Dendritic cell treated with granulocyte-macrophage colony-stimulating factor and Interleukin-4, amounts not matched to agents 40 ng/mL and 50 ng/mL, for 4 days (primary cell): ENCODE data around the gene C15orf62.
A peak's percentile ranks its signal among the peaks of the same experiment; 100 is the strongest.

Source experiments
- H3K27ac Mint-ChIP-seq: one replicate; pipeline ENCODE4 v1.8.0; 2022; ENCODE audit warnings: mild to moderate bottlenecking, mixed read lengths
- H3K27me3 Mint-ChIP-seq: one replicate; pipeline ENCODE4 v1.8.0; 2022; ENCODE audit warnings: mild to moderate bottlenecking, mixed read lengths
- H3K36me3 Mint-ChIP-seq: one replicate; pipeline ENCODE4 v1.8.0; 2022; ENCODE audit warnings: low read depth, mixed read lengths
- H3K4me1 Mint-ChIP-seq: one replicate; pipeline ENCODE4 v1.8.0; 2022; ENCODE audit warnings: low read depth, mixed read lengths
- H3K4me3 Mint-ChIP-seq: one replicate; pipeline ENCODE4 v1.8.0; 2022; ENCODE audit warnings: mild to moderate bottlenecking, moderate library complexity, mixed read lengths
- H3K9me3 Mint-ChIP-seq: one replicate; pipeline ENCODE4 v1.8.0; 2022; ENCODE audit warnings: mixed read lengths
- intact Hi-C: fragments of 100-400 bp; cut with micrococcal nuclease; formaldehyde crosslinking; loops from one replicate; pipeline ENCODE4 v1.15.0; 2022

Gene C15orf62

DNA sequence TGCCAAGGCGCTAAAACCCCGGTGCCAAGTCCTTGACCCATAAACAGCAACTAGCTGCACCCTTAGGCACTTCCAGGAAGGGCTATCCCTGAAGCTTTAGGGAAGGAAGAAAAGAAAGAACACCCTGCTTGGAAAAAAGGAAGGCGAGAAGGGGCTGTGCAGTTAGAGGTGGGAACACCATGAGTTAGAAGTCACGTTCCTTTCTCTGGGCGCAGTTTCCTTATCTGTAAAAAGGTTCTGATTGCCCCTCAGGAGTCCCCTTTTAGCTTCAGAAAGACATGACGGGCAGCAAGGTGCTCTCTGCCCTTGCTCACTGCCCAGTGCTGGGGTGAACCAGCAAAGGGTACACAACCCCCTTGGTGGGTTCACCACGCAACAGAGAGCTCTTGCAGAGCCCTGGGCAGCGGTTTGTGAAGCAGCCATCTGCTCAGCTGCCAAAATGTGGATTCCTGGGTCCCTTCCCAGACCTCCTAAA is 5.1 kb upstream of the C15orf62 start:
- H3K4me3 Mint-ChIP-seq, result peak overlapping the region; percentile 77
- peak overlapping the region; percentile 80 for H3K27ac Mint-ChIP-seq
- H3K9me3 Mint-ChIP-seq, result no peaks in the 10 kb centered on the region
- peaks cover 31% of the 10 kb centered on the region for H3K36me3 Mint-ChIP-seq
- H3K27me3 Mint-ChIP-seq, result peaks cover 2% of the 10 kb centered on the region
- H3K4me1 Mint-ChIP-seq, result peaks cover 48% of the 10 kb centered on the region
- intact Hi-C loops, result loop anchor here (5.0 to 10.0 kb wide), 2 partner anchors 43 to 200 kb away; partner anchors contain the start of genes CCDC32, DNAJC17, RPUSD2 and ZFYVE19

DNA sequence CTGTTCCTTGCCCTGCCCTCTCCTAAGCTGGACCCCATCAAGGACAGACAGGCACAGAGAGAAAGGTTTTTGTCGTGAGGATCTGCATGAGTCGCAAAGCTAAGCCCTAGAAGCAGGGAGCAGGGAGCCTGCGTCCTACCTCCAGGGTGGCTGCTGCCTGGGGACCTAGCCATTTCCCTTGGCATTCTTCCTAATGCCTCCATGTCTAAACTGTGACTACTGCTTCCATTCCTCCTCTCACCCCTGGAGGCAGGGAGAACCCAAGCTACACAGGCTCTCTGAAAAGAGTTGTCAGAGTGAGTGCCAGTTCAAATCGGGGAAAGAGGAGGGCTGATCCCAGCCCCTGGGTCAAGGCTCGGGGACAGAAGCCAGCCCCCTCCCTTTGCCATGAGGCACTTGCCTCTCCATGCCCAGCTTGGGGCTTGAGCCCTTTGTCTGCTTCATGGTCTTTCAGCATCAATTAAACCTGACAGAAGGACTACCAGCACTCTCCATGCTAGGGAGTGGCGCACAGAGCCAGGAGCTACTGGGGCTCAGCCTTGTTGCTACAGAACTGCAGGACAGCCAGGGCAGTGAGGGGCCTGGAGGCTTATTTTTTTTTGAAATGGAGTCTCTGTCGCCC is 3.5 kb upstream of the C15orf62 start:
- H3K27me3 Mint-ChIP-seq, result peaks cover 3% of the 10 kb centered on the region
- peaks cover 63% of the 10 kb centered on the region for H3K4me1 Mint-ChIP-seq
- no peak overlapping the region for H3K4me3 Mint-ChIP-seq
- intact Hi-C loops, result loop anchor here (5.0 to 10.0 kb wide), 2 partner anchors 41 to 202 kb away; partner anchors contain the start of genes CCDC32, DNAJC17, RPUSD2 and ZFYVE19
- no peak overlapping the region for H3K27ac Mint-ChIP-seq
- no peaks in the 10 kb centered on the region for H3K9me3 Mint-ChIP-seq
- H3K36me3 Mint-ChIP-seq, result peaks cover 48% of the 10 kb centered on the region

DNA sequence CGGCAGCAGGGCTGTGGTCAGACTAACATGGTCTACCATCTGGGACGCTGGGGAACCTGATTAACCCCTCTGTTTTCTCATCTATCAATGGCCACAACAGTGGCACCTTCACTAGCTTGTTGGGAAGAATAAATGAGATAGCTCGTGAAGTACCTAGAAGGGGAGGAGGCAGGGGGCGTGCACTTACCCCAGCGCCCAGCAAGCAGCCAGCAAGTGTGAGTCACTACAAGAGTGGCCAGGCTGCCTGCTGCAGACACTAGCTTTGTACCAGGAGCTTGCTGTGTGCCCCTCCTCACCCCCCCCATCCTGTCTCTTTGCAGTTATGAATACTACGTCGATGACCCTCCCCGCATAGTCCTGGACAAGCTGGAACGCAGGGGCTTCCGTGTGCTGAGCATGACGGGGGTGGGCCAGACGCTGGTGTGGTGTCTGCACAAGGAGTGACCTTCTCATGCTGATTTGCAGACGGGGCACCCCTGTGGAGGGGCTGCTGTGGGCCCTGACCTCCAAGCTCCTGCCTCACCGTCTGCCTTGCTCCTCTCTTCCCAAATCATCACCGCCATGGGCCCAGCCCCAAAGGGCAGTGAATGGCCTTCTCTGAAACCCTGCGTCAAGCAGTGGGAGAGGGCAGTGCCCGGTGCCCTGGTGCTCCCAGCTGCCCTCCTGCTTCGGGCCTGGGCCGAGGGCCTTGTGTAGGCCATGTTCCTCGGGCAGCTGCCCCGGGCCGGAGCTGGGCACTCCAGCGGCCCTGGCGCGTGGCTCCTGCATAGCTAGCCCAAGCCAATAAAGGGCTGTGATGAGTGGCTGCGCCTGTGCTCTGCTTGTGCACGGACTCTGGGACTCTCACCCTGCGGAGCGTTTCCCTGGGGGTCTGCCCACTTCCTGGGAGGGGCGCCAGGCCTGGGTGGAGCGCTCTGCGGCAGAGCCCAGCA is 2.6 kb upstream of the C15orf62 start:
- Mint-ChIP-seq H3K4me3 (no peak overlapping the region), H3K36me3 (peaks cover 56% of the 10 kb centered on the region), H3K27me3 (peaks cover 3% of the 10 kb centered on the region), H3K9me3 (no peaks in the 10 kb centered on the region), H3K4me1 (peaks cover 63% of the 10 kb centered on the region), H3K27ac (no peak overlapping the region)
- intact Hi-C loops, result loop anchor here (5.0 to 10.0 kb wide), 2 partner anchors 40 to 202 kb away; partner anchors contain the start of genes CCDC32, DNAJC17, RPUSD2 and ZFYVE19

DNA sequence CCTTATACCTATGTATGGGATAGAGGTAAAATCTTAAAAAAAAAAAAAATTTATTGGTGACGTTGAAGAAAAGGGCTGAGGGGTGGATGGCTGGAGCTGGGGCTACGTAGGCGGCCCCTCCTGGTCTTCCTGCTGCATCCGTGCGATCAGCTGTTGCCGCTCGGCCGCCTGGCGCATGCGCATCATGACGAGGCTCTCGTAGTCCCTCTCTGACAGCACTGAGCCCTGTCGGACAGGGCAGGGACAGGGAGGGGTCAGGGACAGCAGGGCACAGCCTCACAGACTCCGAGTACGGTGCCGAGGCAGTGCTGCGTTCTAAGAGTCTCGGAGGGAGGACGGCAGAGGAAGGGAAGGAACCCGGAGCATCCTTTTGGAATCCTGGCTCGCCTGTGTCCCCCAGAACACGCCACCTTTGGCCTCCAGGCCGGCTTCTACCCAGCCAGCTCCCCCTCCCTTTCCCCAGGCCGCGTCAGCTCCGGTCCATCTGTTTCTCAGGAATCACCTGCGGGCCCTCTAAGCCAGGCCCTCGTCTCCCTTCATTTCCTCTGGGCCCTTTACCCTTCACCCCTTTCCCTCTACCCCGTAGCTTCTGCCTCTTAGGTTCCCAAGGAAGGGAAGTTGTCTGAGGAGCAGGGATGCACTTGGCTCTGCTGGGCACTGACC is 1.8 kb upstream of the C15orf62 start:
- Mint-ChIP-seq H3K27ac (no peak overlapping the region), H3K27me3 (peaks cover 3% of the 10 kb centered on the region), H3K4me1 (peaks cover 62% of the 10 kb centered on the region), H3K9me3 (no peaks in the 10 kb centered on the region), H3K4me3 (no peak overlapping the region), H3K36me3 (peaks cover 64% of the 10 kb centered on the region)
- intact Hi-C loops, result loop anchor here (5.0 to 10.0 kb wide), 2 partner anchors 39 to 203 kb away; partner anchors contain the start of genes CCDC32, DNAJC17, RPUSD2 and ZFYVE19

DNA sequence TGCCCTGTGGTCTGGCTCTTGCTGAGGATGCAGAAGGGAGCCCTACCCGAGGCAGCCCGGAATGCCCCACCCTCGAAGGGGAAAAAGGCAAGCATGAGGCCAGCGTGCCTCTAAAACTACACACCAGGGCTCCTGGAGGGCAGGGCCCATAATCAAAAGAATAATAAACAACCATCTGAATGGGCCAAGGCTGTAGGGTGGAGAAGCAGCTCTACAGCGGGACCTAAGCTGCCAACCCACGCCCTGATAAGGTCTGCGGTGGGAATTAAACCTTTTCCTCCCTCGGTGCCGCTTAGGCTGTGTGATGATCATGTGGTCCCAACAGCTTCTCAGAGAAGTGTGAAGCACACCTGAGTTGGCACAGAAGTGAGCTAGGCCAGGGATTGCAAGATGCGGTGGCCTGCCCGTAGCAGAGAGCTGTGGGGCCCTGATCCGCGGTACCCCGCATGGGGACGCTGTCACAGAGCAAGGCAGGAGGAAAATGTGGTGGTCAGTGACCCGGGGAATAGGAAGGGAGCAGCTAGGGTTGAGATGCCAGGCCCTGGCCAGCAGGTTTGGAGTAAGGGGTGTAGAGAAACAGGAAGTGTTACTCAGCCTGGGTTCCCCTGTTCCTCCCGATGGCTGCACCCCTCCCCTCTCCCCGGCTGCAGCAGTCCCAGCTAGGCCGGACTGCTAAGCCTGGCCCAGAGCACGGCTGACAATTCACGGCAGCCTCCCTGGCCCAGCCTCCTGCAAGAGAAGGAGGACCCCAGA is 1.1 kb upstream of the C15orf62 start:
- Mint-ChIP-seq H3K36me3 (peaks cover 72% of the 10 kb centered on the region), H3K4me1 (peaks cover 60% of the 10 kb centered on the region), H3K27me3 (peaks cover 3% of the 10 kb centered on the region), H3K4me3 (peak overlapping the region; percentile 31), H3K27ac (peak overlapping the region; percentile 82), H3K9me3 (no peaks in the 10 kb centered on the region)
- intact Hi-C loops, result loop anchor here (5.0 to 10.0 kb wide), 2 partner anchors 39 to 204 kb away; partner anchors contain the start of genes CCDC32, DNAJC17, RPUSD2 and ZFYVE19

DNA sequence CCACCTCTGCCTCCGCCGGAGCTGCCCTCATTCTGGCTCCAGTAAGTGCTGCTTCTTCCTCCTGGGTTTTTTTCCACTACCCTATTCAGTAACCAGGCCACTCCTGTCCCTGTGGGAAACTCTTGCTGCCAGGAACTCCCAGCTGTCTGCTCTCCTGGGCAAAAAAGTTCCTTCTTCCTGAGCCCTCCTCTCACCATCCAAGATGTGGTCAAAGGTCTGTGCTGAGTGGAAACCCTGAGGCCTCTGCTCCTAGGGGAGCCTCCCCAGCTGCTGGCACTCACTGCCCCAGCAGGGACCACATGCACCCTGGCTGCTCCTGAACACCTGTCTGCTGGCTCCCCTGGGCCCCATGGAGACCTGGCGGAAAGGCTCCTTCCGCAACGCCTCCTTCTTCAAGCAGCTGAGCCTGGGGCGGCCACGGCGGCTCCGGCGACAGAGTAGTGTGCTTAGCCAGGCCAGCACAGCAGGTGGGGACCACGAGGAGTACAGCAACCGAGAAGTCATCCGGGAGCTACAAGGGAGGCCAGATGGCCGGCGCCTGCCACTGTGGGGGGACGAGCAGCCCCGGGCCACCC is 454 bp downstream of the C15orf62 start:
- Mint-ChIP-seq H3K9me3 (no peaks in the 10 kb centered on the region), H3K36me3 (peaks cover 87% of the 10 kb centered on the region), H3K27ac (peak overlapping the region; percentile 82), H3K27me3 (peaks cover 3% of the 10 kb centered on the region), H3K4me1 (peaks cover 45% of the 10 kb centered on the region), H3K4me3 (no peak overlapping the region)
- intact Hi-C loops, result no loop called here

DNA sequence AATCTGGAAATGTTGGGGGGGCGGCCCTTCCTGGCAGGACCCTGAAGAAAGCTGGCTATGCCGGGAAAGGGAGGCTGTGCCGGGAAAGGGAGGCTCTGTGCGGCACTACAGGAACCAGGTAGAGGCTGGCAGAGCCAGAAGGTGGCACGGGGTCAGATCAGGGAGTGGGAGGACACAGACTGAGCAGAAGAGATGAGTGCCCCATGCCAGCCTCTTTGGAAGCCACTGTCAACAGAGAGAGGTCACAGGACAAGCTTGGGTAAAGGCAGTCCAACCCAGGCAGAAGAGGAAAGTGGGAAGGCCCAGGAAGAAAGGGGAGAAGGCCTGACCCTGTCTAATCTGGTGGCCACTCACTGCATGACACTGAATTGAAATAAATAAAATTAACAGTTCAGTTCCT is 1.5 kb downstream of the C15orf62 start:
- H3K27me3 Mint-ChIP-seq, result peaks cover 3% of the 10 kb centered on the region
- H3K4me3 Mint-ChIP-seq, result no peak overlapping the region
- H3K27ac Mint-ChIP-seq, result no peak overlapping the region
- intact Hi-C loops, result no loop called here
- peaks cover 37% of the 10 kb centered on the region for H3K4me1 Mint-ChIP-seq
- H3K36me3 Mint-ChIP-seq, result peaks cover 97% of the 10 kb centered on the region
- H3K9me3 Mint-ChIP-seq, result no peaks in the 10 kb centered on the region

DNA sequence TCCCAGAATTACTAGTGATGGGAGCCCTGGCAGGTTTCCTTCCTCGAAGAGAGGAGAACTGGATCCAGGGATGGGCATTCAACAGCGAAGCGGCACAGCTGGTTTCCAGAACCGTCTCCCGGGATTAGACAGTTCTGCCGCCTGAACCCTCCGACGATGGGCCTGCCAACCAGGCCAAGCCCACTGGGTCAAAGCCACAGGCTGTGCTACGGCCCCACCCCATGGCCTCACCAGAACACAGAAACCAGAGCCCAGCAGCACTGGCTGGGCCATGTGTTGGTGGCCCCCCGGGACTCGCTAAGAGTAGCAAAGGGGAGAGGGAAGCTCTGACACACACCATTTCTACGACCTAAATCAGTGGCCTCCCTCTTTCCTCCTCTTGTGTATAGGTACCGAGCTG is 2.2 kb downstream of the C15orf62 start:
- Mint-ChIP-seq H3K4me1 (peaks cover 45% of the 10 kb centered on the region), H3K4me3 (no peak overlapping the region), H3K36me3 (peaks cover 97% of the 10 kb centered on the region), H3K27ac (no peak overlapping the region), H3K27me3 (peaks cover 3% of the 10 kb centered on the region), H3K9me3 (no peaks in the 10 kb centered on the region)
- intact Hi-C loops, result no loop called here

DNA sequence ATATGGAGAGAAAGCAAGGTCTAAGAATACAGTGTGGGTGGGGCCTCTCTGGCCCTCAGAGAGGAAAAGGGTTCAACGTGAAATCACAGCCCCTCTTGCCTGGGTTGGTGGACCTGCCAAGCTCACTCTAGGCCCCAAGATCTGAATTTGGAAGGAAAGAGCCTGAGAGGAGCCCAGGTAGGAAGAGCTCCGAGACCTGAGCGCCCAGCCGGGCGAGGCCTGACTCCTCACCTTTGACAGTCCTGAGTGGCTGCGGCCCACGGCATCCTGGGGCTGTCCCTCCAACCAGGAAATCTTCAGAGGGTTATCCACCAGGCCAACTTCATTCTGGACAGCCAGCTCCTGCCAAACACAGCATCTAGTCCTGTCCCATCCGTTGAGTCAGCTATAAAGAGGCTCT is 3.7 kb downstream of the C15orf62 start:
- H3K36me3 Mint-ChIP-seq, result peaks cover 97% of the 10 kb centered on the region
- no peak overlapping the region for H3K4me3 Mint-ChIP-seq
- no peaks in the 10 kb centered on the region for H3K9me3 Mint-ChIP-seq
- H3K4me1 Mint-ChIP-seq, result peaks cover 43% of the 10 kb centered on the region
- H3K27me3 Mint-ChIP-seq, result peaks cover 3% of the 10 kb centered on the region
- intact Hi-C loops, result no loop called here
- H3K27ac Mint-ChIP-seq, result peak overlapping the region; percentile 18

DNA sequence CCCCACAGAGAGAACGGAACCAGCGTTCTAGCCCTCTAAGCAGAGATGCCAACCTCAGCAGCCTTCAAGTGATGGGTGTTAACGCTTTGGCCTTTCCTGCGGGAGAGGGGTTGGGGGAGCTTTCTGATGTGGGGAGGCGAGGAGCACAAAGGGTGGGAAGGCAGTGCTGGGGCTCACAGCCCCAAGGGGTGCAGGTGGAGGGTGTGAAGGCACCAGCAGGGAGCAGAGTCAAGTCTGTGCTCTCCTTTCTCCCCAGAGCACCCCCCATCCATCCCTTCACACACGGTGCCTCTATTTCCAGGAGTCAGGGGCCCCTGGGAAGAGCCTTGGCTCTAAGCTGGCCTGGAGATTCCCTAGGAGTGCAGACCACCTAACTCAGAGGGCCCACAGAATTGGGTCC is 4.1 kb downstream of the C15orf62 start:
- intact Hi-C loops, result no loop called here
- Mint-ChIP-seq H3K4me1 (peaks cover 39% of the 10 kb centered on the region), H3K9me3 (no peaks in the 10 kb centered on the region), H3K36me3 (peaks cover 95% of the 10 kb centered on the region), H3K4me3 (no peak overlapping the region), H3K27ac (peak overlapping the region; percentile 18), H3K27me3 (peaks cover 3% of the 10 kb centered on the region)

DNA sequence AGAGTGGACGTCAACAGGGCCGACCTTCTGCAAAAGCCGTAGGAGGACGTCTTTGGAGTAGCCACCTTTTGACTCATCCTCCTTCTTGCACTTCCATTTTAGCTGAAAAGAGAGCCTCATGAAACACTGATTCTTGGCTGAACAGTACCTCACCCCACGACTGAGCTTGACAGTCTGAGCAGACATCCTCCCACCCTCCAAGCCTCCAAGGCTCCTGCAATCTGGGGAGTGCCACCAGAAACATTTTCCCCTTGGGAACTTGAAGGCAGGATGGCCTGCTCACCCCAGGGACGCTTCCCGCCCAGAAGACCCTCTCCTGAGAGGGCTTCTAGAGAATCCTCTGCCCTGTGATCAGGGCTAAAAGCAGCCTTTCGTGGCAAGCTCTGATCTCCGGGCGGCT is 5.2 kb downstream of the C15orf62 start:
- H3K4me3 Mint-ChIP-seq, result no peak overlapping the region
- no peaks in the 10 kb centered on the region for H3K27me3 Mint-ChIP-seq
- no peak overlapping the region for H3K27ac Mint-ChIP-seq
- intact Hi-C loops, result no loop called here
- H3K36me3 Mint-ChIP-seq, result peaks cover 99% of the 10 kb centered on the region
- peaks cover 28% of the 10 kb centered on the region for H3K4me1 Mint-ChIP-seq
- H3K9me3 Mint-ChIP-seq, result no peaks in the 10 kb centered on the region

DNA sequence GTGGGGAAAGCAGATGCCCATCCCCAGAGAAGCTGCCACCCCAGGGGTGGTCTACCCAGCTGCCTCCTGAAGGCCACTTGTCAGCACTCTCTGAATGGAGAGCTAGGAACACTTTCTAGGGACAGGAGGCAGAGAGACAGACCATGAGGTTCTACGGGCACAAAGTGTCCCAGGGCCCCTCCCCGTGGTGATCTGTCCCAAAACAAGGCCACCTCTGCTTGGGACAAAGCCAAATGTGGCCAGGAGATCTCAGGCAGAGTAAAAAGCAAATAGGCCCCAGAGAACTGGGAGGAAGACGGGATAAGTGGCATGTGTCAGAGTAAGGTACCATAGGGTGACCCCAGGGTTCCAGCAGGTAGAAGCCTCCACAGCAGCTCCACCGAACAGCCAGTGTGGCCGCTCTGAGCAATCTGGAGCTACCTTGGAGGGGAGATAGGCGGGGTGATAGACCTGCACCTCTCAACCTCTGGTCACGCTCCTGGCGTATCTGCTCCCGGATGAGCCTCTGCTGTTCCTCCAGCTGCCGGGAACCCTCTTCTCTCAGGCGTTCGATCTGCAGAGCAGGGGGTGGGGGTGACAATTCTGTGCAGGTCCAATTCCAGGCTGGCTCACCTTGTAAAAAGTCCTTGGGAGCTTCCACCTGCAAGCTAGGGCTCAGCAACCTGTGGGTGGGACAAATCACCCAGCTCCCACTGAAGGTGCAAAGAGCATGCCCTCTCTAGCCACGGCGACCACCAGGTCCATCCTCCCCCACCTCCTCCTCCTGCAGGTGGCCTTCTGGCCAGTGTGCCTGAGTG is 6.2 kb downstream of the C15orf62 start:
- intact Hi-C loops, result no loop called here
- Mint-ChIP-seq H3K36me3 (peaks cover 94% of the 10 kb centered on the region), H3K4me3 (no peak overlapping the region), H3K9me3 (no peaks in the 10 kb centered on the region), H3K27ac (peak overlapping the region; percentile 84), H3K4me1 (peaks cover 18% of the 10 kb centered on the region), H3K27me3 (no peaks in the 10 kb centered on the region)
